Loucy (cell line): ENCODE data around the gene PBX1.

Source experiments
- EZH2phosphoT487 ChIP-seq: fragments of 200-600 bp; IDR thresholded peaks from 2 replicates; pipeline ENCODE4 v1.6.1; 2018; ENCODE audit warnings: antibody characterized with exemption, mild to moderate bottlenecking, moderate library complexity, borderline replicate concordance
- TF ChIP-seq, protein P1 (sequence below): fragments of 200-600 bp; sonication (generic); conservative IDR thresholded peaks from 2 replicates; pipeline ENCODE4 v1.5.1; 2014; ENCODE audit warnings: mild to moderate bottlenecking, antibody characterized with exemption, low read length

DNA sequence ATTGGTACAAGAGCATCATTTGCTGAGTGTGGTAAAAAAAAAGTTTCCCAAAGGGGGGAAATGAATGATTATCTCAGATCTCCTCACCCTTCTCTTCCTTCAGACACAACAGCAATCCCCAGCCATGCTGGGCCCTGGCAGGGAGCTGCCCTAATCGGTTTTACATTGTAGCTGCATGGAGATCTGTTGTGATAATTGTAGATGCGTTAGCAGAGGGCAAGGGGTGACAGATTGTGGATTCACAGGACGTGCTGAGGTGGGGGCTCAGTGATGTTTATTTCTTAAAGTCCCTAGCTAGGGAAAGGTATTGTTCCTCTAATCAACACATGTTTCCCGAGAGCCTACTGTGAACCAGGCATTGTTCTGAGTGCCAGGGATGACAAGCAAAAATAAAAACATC lies 304.1 kb downstream of the PBX1 start:
- TF ChIP-seq, protein P1, sequence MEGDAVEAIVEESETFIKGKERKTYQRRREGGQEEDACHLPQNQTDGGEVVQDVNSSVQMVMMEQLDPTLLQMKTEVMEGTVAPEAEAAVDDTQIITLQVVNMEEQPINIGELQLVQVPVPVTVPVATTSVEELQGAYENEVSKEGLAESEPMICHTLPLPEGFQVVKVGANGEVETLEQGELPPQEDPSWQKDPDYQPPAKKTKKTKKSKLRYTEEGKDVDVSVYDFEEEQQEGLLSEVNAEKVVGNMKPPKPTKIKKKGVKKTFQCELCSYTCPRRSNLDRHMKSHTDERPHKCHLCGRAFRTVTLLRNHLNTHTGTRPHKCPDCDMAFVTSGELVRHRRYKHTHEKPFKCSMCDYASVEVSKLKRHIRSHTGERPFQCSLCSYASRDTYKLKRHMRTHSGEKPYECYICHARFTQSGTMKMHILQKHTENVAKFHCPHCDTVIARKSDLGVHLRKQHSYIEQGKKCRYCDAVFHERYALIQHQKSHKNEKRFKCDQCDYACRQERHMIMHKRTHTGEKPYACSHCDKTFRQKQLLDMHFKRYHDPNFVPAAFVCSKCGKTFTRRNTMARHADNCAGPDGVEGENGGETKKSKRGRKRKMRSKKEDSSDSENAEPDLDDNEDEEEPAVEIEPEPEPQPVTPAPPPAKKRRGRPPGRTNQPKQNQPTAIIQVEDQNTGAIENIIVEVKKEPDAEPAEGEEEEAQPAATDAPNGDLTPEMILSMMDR, result no peak
- TF ChIP-seq EZH2phosphoT487, result no peak
